HEK293 (cell line): ENCODE data around the gene ZNF512.
A peak's percentile ranks its signal among the peaks of the same experiment; 100 is the strongest.

Experiments
- EGR2 ChIP-seq: fragments of 450-650 bp; formaldehyde crosslinking; IDR thresholded peaks from 2 replicates; pipeline ENCODE4 v1.5.1; 2016; ENCODE audit warnings: low read depth, missing biosample characterization, missing genetic modification characterization
- FEZF1 ChIP-seq: fragments of 450-650 bp; formaldehyde crosslinking; IDR thresholded peaks from 2 replicates; pipeline ENCODE4 v1.5.1; 2016; ENCODE audit warnings: missing biosample characterization, missing genetic modification characterization
- GLI4 ChIP-seq: fragments of 450-650 bp; formaldehyde crosslinking; IDR thresholded peaks from 2 replicates; pipeline ENCODE4 v1.5.1; 2016; ENCODE audit warnings: missing biosample characterization, missing genetic modification characterization
- KLF1 ChIP-seq: fragments of 450-650 bp; formaldehyde crosslinking; IDR thresholded peaks from 2 replicates; pipeline ENCODE4 v1.5.1; 2016; ENCODE audit warnings: missing biosample characterization, missing genetic modification characterization
- PRDM2 ChIP-seq: fragments of 450-650 bp; formaldehyde crosslinking; IDR thresholded peaks from 2 replicates; pipeline ENCODE4 v1.5.1; 2016; ENCODE audit warnings: missing biosample characterization, missing genetic modification characterization, borderline replicate concordance
- SETDB1 ChIP-seq: IDR thresholded peaks from one replicate; pipeline ENCODE4 v1.6.1; 2017; ENCODE audit warnings: mild to moderate bottlenecking, low read length, moderate library complexity, mixed read lengths; ENCODE audit not compliant: insufficient read length
- TCF7L2 ChIP-seq: IDR thresholded peaks from 2 replicates; pipeline ENCODE4 v1.6.1; 2011; ENCODE audit warnings: low read depth, mild to moderate bottlenecking, inconsistent platforms, low read length, moderate library complexity, borderline replicate concordance
- WT1 ChIP-seq: fragments of 450-650 bp; formaldehyde crosslinking; IDR thresholded peaks from 2 replicates; pipeline ENCODE4 v1.5.1; 2016; ENCODE audit warnings: missing biosample characterization, missing genetic modification characterization
- ZFP69B ChIP-seq: fragments of 450-650 bp; formaldehyde crosslinking; IDR thresholded peaks from 2 replicates; pipeline ENCODE4 v1.5.1; 2016; ENCODE audit warnings: missing biosample characterization, missing genetic modification characterization
- ZNF114 ChIP-seq: fragments of 450-650 bp; formaldehyde crosslinking; IDR thresholded peaks from 2 replicates; pipeline ENCODE4 v1.5.0; 2017; ENCODE audit warnings: missing biosample characterization, missing genetic modification characterization
- ZNF121 ChIP-seq: fragments of 450-650 bp; formaldehyde crosslinking; IDR thresholded peaks from 2 replicates; pipeline ENCODE4 v1.5.1; 2016; ENCODE audit warnings: missing biosample characterization, missing genetic modification characterization
- ZNF146 ChIP-seq: fragments of 450-650 bp; formaldehyde crosslinking; IDR thresholded peaks from 2 replicates; pipeline ENCODE4 v1.5.1; 2016; ENCODE audit warnings: missing biosample characterization, missing genetic modification characterization
- ZNF174 ChIP-seq: fragments of 450-650 bp; formaldehyde crosslinking; IDR thresholded peaks from 2 replicates; pipeline ENCODE4 v1.5.0; 2017; ENCODE audit warnings: missing biosample characterization, mild to moderate bottlenecking, missing genetic modification characterization
- ZNF26 ChIP-seq: fragments of 450-650 bp; formaldehyde crosslinking; IDR thresholded peaks from 2 replicates; pipeline ENCODE4 v1.5.1; 2016; ENCODE audit warnings: missing biosample characterization, missing genetic modification characterization
- ZNF302 ChIP-seq: fragments of 450-650 bp; formaldehyde crosslinking; IDR thresholded peaks from 2 replicates; pipeline ENCODE4 v1.5.1; 2016; ENCODE audit warnings: missing biosample characterization, missing genetic modification characterization, low read depth
- ZNF311 ChIP-seq: fragments of 450-650 bp; formaldehyde crosslinking; IDR thresholded peaks from 2 replicates; pipeline ENCODE4 v1.5.1; 2017; ENCODE audit warnings: missing biosample characterization, missing genetic modification characterization, borderline replicate concordance
- ZNF324 ChIP-seq: fragments of 450-650 bp; formaldehyde crosslinking; IDR thresholded peaks from 2 replicates; pipeline ENCODE4 v1.5.1; 2016; ENCODE audit warnings: missing biosample characterization, missing genetic modification characterization
- ZNF416 ChIP-seq: fragments of 450-650 bp; formaldehyde crosslinking; IDR thresholded peaks from 2 replicates; pipeline ENCODE4 v1.5.1; 2016; ENCODE audit warnings: missing biosample characterization, missing genetic modification characterization
- ZNF423 ChIP-seq: fragments of 450-650 bp; formaldehyde crosslinking; IDR thresholded peaks from 2 replicates; pipeline ENCODE4 v1.5.1; 2016; ENCODE audit warnings: missing biosample characterization, missing genetic modification characterization
- ZNF473 ChIP-seq: fragments of 450-650 bp; formaldehyde crosslinking; IDR thresholded peaks from 2 replicates; pipeline ENCODE4 v1.5.1; 2017; ENCODE audit warnings: missing biosample characterization, missing genetic modification characterization
- ZNF514 ChIP-seq: fragments of 450-650 bp; formaldehyde crosslinking; IDR thresholded peaks from 2 replicates; pipeline ENCODE4 v1.5.1; 2016; ENCODE audit warnings: missing biosample characterization, missing genetic modification characterization
- ZNF561 ChIP-seq: fragments of 450-650 bp; IDR thresholded peaks from 2 replicates; pipeline ENCODE4 v1.5.1; 2018; ENCODE audit warnings: missing biosample characterization, missing genetic modification characterization, borderline replicate concordance
- ZNF585B ChIP-seq: fragments of 450-650 bp; formaldehyde crosslinking; IDR thresholded peaks from 2 replicates; pipeline ENCODE4 v1.5.1; 2016; ENCODE audit warnings: missing biosample characterization, missing genetic modification characterization
- ZNF629 ChIP-seq: fragments of 450-650 bp; formaldehyde crosslinking; IDR thresholded peaks from 2 replicates; pipeline ENCODE4 v1.5.1; 2017; ENCODE audit warnings: missing biosample characterization, missing genetic modification characterization
- ZNF654 ChIP-seq: fragments of 450-650 bp; formaldehyde crosslinking; IDR thresholded peaks from 2 replicates; pipeline ENCODE4 v1.5.1; 2016; ENCODE audit warnings: low read depth, missing biosample characterization, missing genetic modification characterization
- ZNF664 ChIP-seq: fragments of 450-650 bp; formaldehyde crosslinking; IDR thresholded peaks from 2 replicates; pipeline ENCODE4 v1.5.1; 2016; ENCODE audit warnings: missing biosample characterization, missing genetic modification characterization
- ZNF677 ChIP-seq: fragments of 450-650 bp; IDR thresholded peaks from 2 replicates; pipeline ENCODE4 v1.5.0; 2018; ENCODE audit warnings: missing biosample characterization, mild to moderate bottlenecking, missing genetic modification characterization, moderate library complexity
- ZNF707 ChIP-seq: fragments of 450-650 bp; formaldehyde crosslinking; IDR thresholded peaks from 2 replicates; pipeline ENCODE4 v1.5.1; 2016; ENCODE audit warnings: missing biosample characterization, missing genetic modification characterization
- ZNF747 ChIP-seq: fragments of 450-650 bp; formaldehyde crosslinking; IDR thresholded peaks from 2 replicates; pipeline ENCODE4 v1.5.1; 2016; ENCODE audit warnings: missing biosample characterization, missing genetic modification characterization
- TF ChIP-seq, protein P1 (sequence below): fragments of 450-650 bp; formaldehyde crosslinking; IDR thresholded peaks from 2 replicates; pipeline ENCODE4 v1.5.1; 2016; ENCODE audit warnings: missing biosample characterization, missing genetic modification characterization
- TF ChIP-seq, protein P2 (sequence below): fragments of 450-650 bp; formaldehyde crosslinking; IDR thresholded peaks from 2 replicates; pipeline ENCODE4 v1.5.1; 2016; ENCODE audit warnings: missing biosample characterization, missing genetic modification characterization
- TF ChIP-seq, protein P3 (sequence below): fragments of 450-650 bp; formaldehyde crosslinking; IDR thresholded peaks from 2 replicates; pipeline ENCODE4; 2016; ENCODE audit warnings: missing biosample characterization, missing genetic modification characterization

ZNF512 gene

DNA sequence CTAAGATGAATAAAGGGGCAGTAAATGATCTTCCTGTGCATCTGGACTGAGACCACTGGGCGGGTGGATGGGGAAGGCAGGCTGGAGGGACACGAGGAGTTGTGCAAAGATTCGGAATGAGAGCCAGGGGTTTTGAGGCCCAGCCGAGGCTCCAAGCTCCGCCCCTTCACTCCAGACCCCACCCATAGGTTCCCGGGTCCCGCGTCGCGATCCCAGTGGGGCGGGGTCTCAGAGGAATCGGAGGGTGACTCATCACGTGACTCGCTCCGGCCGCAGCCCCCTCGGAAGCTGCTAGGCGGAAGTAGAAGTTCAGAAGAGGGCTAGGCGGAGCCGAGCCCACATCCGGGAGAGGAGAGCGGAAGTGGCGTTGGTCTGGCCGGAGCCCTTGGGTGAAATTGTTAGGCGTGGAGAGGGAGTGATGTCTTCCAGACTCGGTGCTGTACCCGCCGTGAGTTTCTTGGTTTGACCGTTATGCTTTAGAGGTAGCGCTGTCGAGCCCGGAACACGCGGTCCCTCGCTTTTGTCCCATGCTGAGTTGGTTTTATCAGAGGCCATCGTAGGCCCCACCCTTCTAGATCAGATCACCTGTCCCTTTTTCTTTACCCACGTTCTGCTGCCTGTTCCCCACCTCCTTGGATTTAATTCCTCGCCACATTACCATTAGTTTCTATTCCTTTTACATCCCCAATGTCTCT is at the start of gene ZNF512 (continued):
- TF ChIP-seq, protein P1, sequence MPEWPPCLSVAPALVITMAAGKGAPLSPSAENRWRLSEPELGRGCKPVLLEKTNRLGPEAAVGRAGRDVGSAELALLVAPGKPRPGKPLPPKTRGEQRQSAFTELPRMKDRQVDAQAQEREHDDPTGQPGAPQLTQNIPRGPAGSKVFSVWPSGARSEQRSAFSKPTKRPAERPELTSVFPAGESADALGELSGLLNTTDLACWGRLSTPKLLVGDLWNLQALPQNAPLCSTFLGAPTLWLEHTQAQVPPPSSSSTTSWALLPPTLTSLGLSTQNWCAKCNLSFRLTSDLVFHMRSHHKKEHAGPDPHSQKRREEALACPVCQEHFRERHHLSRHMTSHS (tag by site-specific recombination) = no peak
- TF ChIP-seq ZNF302 (tag by site-specific recombination) (no peak), ZNF146 (tag by site-specific recombination) (no peak), ZNF629 (tag by site-specific recombination) (peak; percentile 56), ZNF707 (no peak), TCF7L2 (no peak), FEZF1 (no peak), ZFP69B (tag by site-specific recombination) (0 out of 2 replicates have a peak, but pooled peaks have one; percentile 41), ZNF473 (tag by site-specific recombination) (no peak), ZNF677 (tag by site-specific recombination) (no peak), ZNF423 (tag by site-specific recombination) (peak; percentile 73), GLI4 (tag by site-specific recombination) (no peak), ZNF311 (tag by site-specific recombination) (no peak), PRDM2 (tag by site-specific recombination) (no peak), ZNF324 (tag by site-specific recombination) (no peak), ZNF654 (tag by site-specific recombination) (no peak), ZNF114 (tag by site-specific recombination) (no peak), KLF1 (peak; percentile 52), WT1 (tag by site-specific recombination) (no peak), EGR2 (tag by site-specific recombination) (no peak), ZNF561 (tag by site-specific recombination) (no peak; the same call in 1 of the 2 replicates), ZNF26 (tag by site-specific recombination) (no peak), ZNF121 (tag by site-specific recombination) (no peak), ZNF747 (tag by site-specific recombination) (no peak), ZNF416 (no peak), ZNF514 (tag by site-specific recombination) (no peak), ZNF174 (tag by site-specific recombination) (no peak), ZNF664 (tag by site-specific recombination) (no peak), ZNF585B (no peak), SETDB1 (no peak)
- TF ChIP-seq, protein P2, sequence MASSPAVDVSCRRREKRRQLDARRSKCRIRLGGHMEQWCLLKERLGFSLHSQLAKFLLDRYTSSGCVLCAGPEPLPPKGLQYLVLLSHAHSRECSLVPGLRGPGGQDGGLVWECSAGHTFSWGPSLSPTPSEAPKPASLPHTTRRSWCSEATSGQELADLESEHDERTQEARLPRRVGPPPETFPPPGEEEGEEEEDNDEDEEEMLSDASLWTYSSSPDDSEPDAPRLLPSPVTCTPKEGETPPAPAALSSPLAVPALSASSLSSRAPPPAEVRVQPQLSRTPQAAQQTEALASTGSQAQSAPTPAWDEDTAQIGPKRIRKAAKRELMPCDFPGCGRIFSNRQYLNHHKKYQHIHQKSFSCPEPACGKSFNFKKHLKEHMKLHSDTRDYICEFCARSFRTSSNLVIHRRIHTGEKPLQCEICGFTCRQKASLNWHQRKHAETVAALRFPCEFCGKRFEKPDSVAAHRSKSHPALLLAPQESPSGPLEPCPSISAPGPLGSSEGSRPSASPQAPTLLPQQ (tag by site-specific recombination) = no peak
- TF ChIP-seq, protein P3, sequence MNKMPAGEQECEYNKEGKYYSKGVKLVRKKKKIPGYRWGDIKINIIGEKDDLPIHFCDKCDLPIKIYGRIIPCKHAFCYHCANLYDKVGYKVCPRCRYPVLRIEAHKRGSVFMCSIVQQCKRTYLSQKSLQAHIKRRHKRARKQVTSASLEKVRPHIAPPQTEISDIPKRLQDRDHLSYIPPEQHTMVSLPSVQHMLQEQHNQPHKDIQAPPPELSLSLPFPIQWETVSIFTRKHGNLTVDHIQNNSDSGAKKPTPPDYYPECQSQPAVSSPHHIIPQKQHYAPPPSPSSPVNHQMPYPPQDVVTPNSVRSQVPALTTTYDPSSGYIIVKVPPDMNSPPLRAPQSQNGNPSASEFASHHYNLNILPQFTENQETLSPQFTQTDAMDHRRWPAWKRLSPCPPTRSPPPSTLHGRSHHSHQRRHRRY (tag by site-specific recombination) = no peak
